NCI-H146 (cell line): ENCODE results near the gene BAIAP2.
A peak's percentile ranks its signal among the peaks of the same experiment; 100 is the strongest.

ENCODE experiments used
- DNase-seq: peaks from one replicate; lab custom pipeline; 2025; lab: John Stamatoyannopoulos, UW

BAIAP2 gene

GRCh38 chr17:81034779-81035520 lies at the start of gene BAIAP2:
Gene BAIAP2, plus strand, starts transcription at chr17:81035151. Its CDS starts 104 bp downstream, at chr17:81035255.
- DNase-seq, result peak; percentile 96

- no peak for DNase-seq
Measured at GRCh38 chr17:80986046-80986445, 48.9 kb upstream of the BAIAP2 start.

- DNase-seq, result no peak
Measured at GRCh38 chr17:80986816-80987475, 48.0 kb upstream of the BAIAP2 start.

GRCh38 chr17:80987941-80988461 lies 47.0 kb upstream of the BAIAP2 start:
- DNase-seq, result peak; percentile 41

- DNase-seq, result no peak
Measured at GRCh38 chr17:80989586-80989913, 45.4 kb upstream of the BAIAP2 start.

GRCh38 chr17:80990921-80991644 lies 43.9 kb upstream of the BAIAP2 start:
- no peak for DNase-seq

GRCh38 chr17:80991645-80992076 lies 43.3 kb upstream of the BAIAP2 start, which contains the start of gene CHMP6:
Gene CHMP6, plus strand, starts transcription at chr17:80991841. Its CDS starts 78 bp downstream, at chr17:80991919.
- DNase-seq, result peak; percentile 64

GRCh38 chr17:80992077-80992947 lies 42.6 kb upstream of the BAIAP2 start:
- no peak for DNase-seq

- no peak for DNase-seq
Measured at GRCh38 chr17:80992948-80993624, 41.9 kb upstream of the BAIAP2 start.

- DNase-seq, result no peak
Measured at GRCh38 chr17:80995131-80995530, 39.8 kb upstream of the BAIAP2 start.

GRCh38 chr17:80996422-80997305 lies 38.3 kb upstream of the BAIAP2 start:
- no peak for DNase-seq

- DNase-seq, result no peak
Measured at GRCh38 chr17:80997424-80998117, 37.4 kb upstream of the BAIAP2 start.

- no peak for DNase-seq
Measured at GRCh38 chr17:80998118-80998747, 36.7 kb upstream of the BAIAP2 start.

GRCh38 chr17:80998748-80999535 lies 36.0 kb upstream of the BAIAP2 start:
- no peak for DNase-seq

- no peak for DNase-seq
Measured at GRCh38 chr17:80999536-81000333, 35.2 kb upstream of the BAIAP2 start.

- no peak for DNase-seq
Measured at GRCh38 chr17:81000334-81000630, 34.7 kb upstream of the BAIAP2 start.

- DNase-seq, result no peak
Measured at GRCh38 chr17:81000631-81001357, 34.2 kb upstream of the BAIAP2 start.
